ENCODE measurements around the gene RBBP7. TPM values are rescaled to one million over a fixed set of nuclear protein-coding genes. Genes with fewer than 3 reads are reported as not detected.

Gene RBBP7
- total and polyA plus RNA-seq, 2 experiments from 2014 or later, result 86.2 to 119 TPM

- no peak overlapping the region for H3K4me2 ChIP-seq (ENCODE audit: unreplicated experiment)
- no peaks in the 10 kb centered on the region for H3F3A ChIP-seq (ENCODE audit: insufficient read depth)
- 100% methylated on average over 1 of the region's 1 CpG for WGBS, 2 experiments (ENCODE audit: low coverage in 1 of 2, low lambda C conversion rate in 2 of 2, missing lambda C conversion rate in 2 of 2)
- H3K4me3 ChIP-seq, result no peak overlapping the region
- no peaks in the 10 kb centered on the region for H3K36me3 ChIP-seq (ENCODE audit: low read depth)
- no peaks in the 10 kb centered on the region for H4K20me1 ChIP-seq (ENCODE audit: insufficient read depth)
- peaks cover 17% of the 10 kb centered on the region; the same call in 1 of the 2 replicates for H3K79me2 ChIP-seq (ENCODE audit: insufficient read depth)
- no peak overlapping the region for H3K27ac ChIP-seq
- no peaks in the 10 kb centered on the region for H3K9me2 ChIP-seq (ENCODE audit: insufficient read depth)
- no peaks in the 10 kb centered on the region for H3K9me3 ChIP-seq (ENCODE audit: low read depth)
- in situ Hi-C loops (cut with MboI), result no loop called here
- DNase-seq, result no peak
- H2AFZ ChIP-seq, result no peak overlapping the region
- H3K4me1 ChIP-seq (ENCODE audit: insufficient read depth), result no peaks in the 10 kb centered on the region
- H3K9ac ChIP-seq, result no peak overlapping the region
- no peak for TF ChIP-seq EZH2phosphoT487 (IDR thresholded peaks at IDR 0.05; ENCODE audit: insufficient read depth, low read depth)
- no peak for TF ChIP-seq EZH2 (IDR thresholded peaks at IDR 0.05; ENCODE audit: insufficient read depth, poor library complexity, severe bottlenecking)
- no peaks in the 10 kb centered on the region for H3K27me3 ChIP-seq (replicated peaks; ENCODE audit: insufficient read depth)
Measured at GRCh38 chrX:16814597-16814996, 55.6 kb downstream of the RBBP7 start.

- H3K79me2 ChIP-seq (ENCODE audit: insufficient read depth), result peaks cover 64% of the 10 kb centered on the region
- peak overlapping the region; percentile 75 for H3K4me3 ChIP-seq
- peak overlapping the region; percentile 73 for H2AFZ ChIP-seq
- whole genome bisulfite sequencing, 2 experiments (ENCODE audit: low coverage in 1 of 2, low lambda C conversion rate in 2 of 2, missing lambda C conversion rate in 2 of 2), result 23 to 25% methylated on average over 4 of the region's 4 CpGs
- DNase-seq, result peak; percentile 72
- no peaks in the 10 kb centered on the region for H3K36me3 ChIP-seq (ENCODE audit: low read depth)
- H3K9me2 ChIP-seq (ENCODE audit: insufficient read depth), result no peaks in the 10 kb centered on the region
- no peaks in the 10 kb centered on the region for H3F3A ChIP-seq (ENCODE audit: insufficient read depth)
- peak overlapping the region; percentile 52 for H3K27ac ChIP-seq
- in situ Hi-C loops (cut with MboI), result no loop called here
- H4K20me1 ChIP-seq (ENCODE audit: insufficient read depth), result no peaks in the 10 kb centered on the region
- H3K4me1 ChIP-seq (ENCODE audit: insufficient read depth), result 0 out of 2 replicates have a peak, but pooled peaks cover 9% of the 10 kb centered on the region
- H3K9ac ChIP-seq, result peak overlapping the region; percentile 70
- no peaks in the 10 kb centered on the region for H3K9me3 ChIP-seq (ENCODE audit: low read depth)
- H3K4me2 ChIP-seq (ENCODE audit: unreplicated experiment), result peak overlapping the region; percentile 83
- H3K27me3 ChIP-seq (replicated peaks; ENCODE audit: insufficient read depth), result no peaks in the 10 kb centered on the region
- TF ChIP-seq EZH2phosphoT487 (IDR thresholded peaks at IDR 0.05; ENCODE audit: insufficient read depth, low read depth), result no peak
Measured at GRCh38 chrX:16807976-16808542, 62.1 kb downstream of the RBBP7 start.

- in situ Hi-C loops (cut with MboI), result no loop called here
- no peaks in the 10 kb centered on the region for H3K27me3 ChIP-seq (replicated peaks; ENCODE audit: insufficient read depth)
- no peaks in the 10 kb centered on the region for H3K9me2 ChIP-seq (ENCODE audit: insufficient read depth)
- TF ChIP-seq EZH2 (IDR thresholded peaks at IDR 0.05; ENCODE audit: insufficient read depth, poor library complexity, severe bottlenecking) (no peak), EZH2phosphoT487 (IDR thresholded peaks at IDR 0.05; ENCODE audit: insufficient read depth, low read depth) (no peak)
- H4K20me1 ChIP-seq (ENCODE audit: insufficient read depth), result no peaks in the 10 kb centered on the region
- H3K36me3 ChIP-seq (ENCODE audit: low read depth), result no peaks in the 10 kb centered on the region
- peak overlapping the region; percentile 70 for H3K9ac ChIP-seq
- H3K79me2 ChIP-seq (ENCODE audit: insufficient read depth), result peaks cover 64% of the 10 kb centered on the region
- peak overlapping the region; percentile 52 for H3K27ac ChIP-seq
- no peaks in the 10 kb centered on the region for H3F3A ChIP-seq (ENCODE audit: insufficient read depth)
- H3K9me3 ChIP-seq (ENCODE audit: low read depth), result no peaks in the 10 kb centered on the region
- DNase-seq, result peak; percentile 63
- H3K4me2 ChIP-seq (ENCODE audit: unreplicated experiment), result peak overlapping the region; percentile 83
- peak overlapping the region; percentile 75 for H3K4me3 ChIP-seq
- 0 out of 2 replicates have a peak, but pooled peaks cover 9% of the 10 kb centered on the region for H3K4me1 ChIP-seq (ENCODE audit: insufficient read depth)
- H2AFZ ChIP-seq, result peak overlapping the region; percentile 73; the same call in 1 of the 2 replicates
Measured at GRCh38 chrX:16807548-16807947, 62.6 kb downstream of the RBBP7 start.

- no peak overlapping the region for H3K4me2 ChIP-seq (ENCODE audit: unreplicated experiment)
- H4K20me1 ChIP-seq (ENCODE audit: insufficient read depth), result no peaks in the 10 kb centered on the region
- in situ Hi-C loops (cut with MboI), result no loop called here
- H3K9me3 ChIP-seq (ENCODE audit: low read depth), result no peaks in the 10 kb centered on the region
- H3K27me3 ChIP-seq (replicated peaks; ENCODE audit: insufficient read depth), result no peaks in the 10 kb centered on the region
- DNase-seq, result no peak
- no peak for TF ChIP-seq EZH2phosphoT487 (IDR thresholded peaks at IDR 0.05; ENCODE audit: insufficient read depth, low read depth)
- TF ChIP-seq EZH2 (IDR thresholded peaks at IDR 0.05; ENCODE audit: insufficient read depth, poor library complexity, severe bottlenecking), result no peak
- no peak overlapping the region for H2AFZ ChIP-seq
- WGBS, 2 experiments (ENCODE audit: low coverage in 1 of 2, low lambda C conversion rate in 2 of 2, missing lambda C conversion rate in 2 of 2), result 89 to 98% methylated on average over 7 to 8 of the region's 8 CpGs
- no peak overlapping the region for H3K27ac ChIP-seq
- no peaks in the 10 kb centered on the region for H3K9me2 ChIP-seq (ENCODE audit: insufficient read depth)
- no peaks in the 10 kb centered on the region for H3F3A ChIP-seq (ENCODE audit: insufficient read depth)
- H3K9ac ChIP-seq, result no peak overlapping the region
- peaks cover 66% of the 10 kb centered on the region for H3K79me2 ChIP-seq (ENCODE audit: insufficient read depth)
- H3K4me1 ChIP-seq (ENCODE audit: insufficient read depth), result 0 out of 2 replicates have a peak, but pooled peaks cover 9% of the 10 kb centered on the region
- H3K4me3 ChIP-seq, result no peak overlapping the region
- no peaks in the 10 kb centered on the region for H3K36me3 ChIP-seq (ENCODE audit: low read depth)
Measured at GRCh38 chrX:16804923-16805464, 65.2 kb downstream of the RBBP7 start.

Data from GM23248 (cell line).